MCF 10A (cell line): Measurements from ENCODE around the gene COPS3. TPM values are rescaled to one million over a fixed set of nuclear protein-coding genes. Genes with fewer than 3 reads are reported as not detected.

ENCODE experiments used
- BruUV-seq: library from RNA; stranded (reverse); fragments of 400-500 nt; replicated peaks from 2 replicates; lab custom pipeline; 2021; lab: Mats Ljungman, UMichigan
- CTCF ChIA-PET: fragments of 300-600 bp; sonication (Branson Sonifier 250); formaldehyde crosslinking; extraction: SDS; loops from one replicate; lab custom pipeline; 2021; ENCODE audit warnings: antibody characterized with exemption, inconsistent platforms; lab: Yijun Ruan, JAX
- POLR2A ChIA-PET: fragments of 300-600, 350-650 bp; sonication (Branson Sonifier 250); formaldehyde crosslinking; extraction: SDS; loops from one replicate; lab custom pipeline; 2020; ENCODE audit warnings: antibody characterized with exemption, inconsistent platforms; lab: Yijun Ruan, JAX
- DNase-seq: peaks from one replicate; pipeline ENCODE4 v3.0.0-alpha.2; 2018; ENCODE audit not compliant: unreplicated experiment
- H3K27ac Mint-ChIP-seq: one replicate; pipeline ENCODE4 v1.8.0; 2022; ENCODE audit warnings: mild to moderate bottlenecking, low read depth, mixed read lengths; ENCODE audit not compliant: unreplicated experiment
- H3K27me3 Mint-ChIP-seq: one replicate; pipeline ENCODE4 v1.8.0; 2022; ENCODE audit warnings: mixed read lengths; ENCODE audit not compliant: insufficient read depth, unreplicated experiment
- H3K36me3 Mint-ChIP-seq: one replicate; pipeline ENCODE4 v1.8.0; 2022; ENCODE audit warnings: mild to moderate bottlenecking, moderate library complexity, mixed read lengths; ENCODE audit not compliant: insufficient read depth, unreplicated experiment
- H3K4me1 Mint-ChIP-seq: one replicate; pipeline ENCODE4 v1.8.0; 2022; ENCODE audit warnings: mixed read lengths; ENCODE audit not compliant: insufficient read depth, unreplicated experiment
- H3K4me3 Mint-ChIP-seq: one replicate; pipeline ENCODE4 v1.8.0; 2022; ENCODE audit warnings: mild to moderate bottlenecking, moderate library complexity, mixed read lengths; ENCODE audit not compliant: unreplicated experiment
- H3K9me3 Mint-ChIP-seq: one replicate; pipeline ENCODE4 v1.8.0; 2022; ENCODE audit warnings: mixed read lengths; ENCODE audit not compliant: unreplicated experiment
- CTCF ChIP-seq: fragments of 200-600 bp; IDR thresholded peaks from one replicate; pipeline ENCODE4 v1.8.0; 2022; ENCODE audit warnings: antibody characterized with exemption, mild to moderate bottlenecking; ENCODE audit not compliant: unreplicated experiment
- intact Hi-C: fragments of 100-400 bp; cut with micrococcal nuclease; formaldehyde crosslinking; loops from 2 replicates; pipeline ENCODE4 v1.14.1; 2022
- total RNA-seq: library from RNA; stranded (reverse); gene quantifications from 2 replicates; pipeline ENCODE4 v1.2.3, GENCODE V29; 2022

The COPS3 gene
- total RNA-seq, 1 experiment from 2014 or later = 91.8 TPM

GRCh38 chr17:17325816-17326215, 44.8 kb upstream of the COPS3 start:
- H3K4me1 Mint-ChIP-seq = no peaks in the 10 kb centered on the region
- no peaks in the 10 kb centered on the region for H3K27me3 Mint-ChIP-seq
- intact Hi-C loops = no loop called here
- no peaks in the 10 kb centered on the region for H3K36me3 Mint-ChIP-seq
- DNase-seq = no peak
- POLR2A ChIA-PET = no interaction called here
- H3K4me3 Mint-ChIP-seq = no peak overlapping the region
- CTCF ChIA-PET = interaction anchor here (0.7 kb wide), 1 partner anchor 173 kb away, joined by 3 read pairs; no protein-coding TSS in a partner anchor
- no peak for TF ChIP-seq CTCF
- no TSS peak for BruUV-seq
- no peak overlapping the region for H3K27ac Mint-ChIP-seq
- no peaks in the 10 kb centered on the region for H3K9me3 Mint-ChIP-seq

- Mint-ChIP-seq H3K4me1 (no peaks in the 10 kb centered on the region), H3K27ac (no peak overlapping the region), H3K9me3 (no peaks in the 10 kb centered on the region), H3K27me3 (no peaks in the 10 kb centered on the region), H3K4me3 (no peak overlapping the region), H3K36me3 (no peaks in the 10 kb centered on the region)
- ChIA-PET POLR2A (interaction anchor here (0.6 kb wide), 1 partner anchor 621 kb away, joined by 3 read pairs; no protein-coding TSS in a partner anchor), CTCF (no interaction called here)
- no peak for DNase-seq
- intact Hi-C loops = no loop called here
- BruUV-seq = no TSS peak
- TF ChIP-seq CTCF = no peak
These were observed 44.2 kb upstream of the COPS3 start for GRCh38 chr17:17325228-17325627.

- ChIA-PET POLR2A (interaction anchor here (1.1 kb wide), 1 partner anchor 10 kb away, joined by 3 read pairs; no protein-coding TSS in a partner anchor), CTCF (interaction anchor here (0.6 kb wide), 1 partner anchor 34 kb away, joined by 3 read pairs; no protein-coding TSS in a partner anchor)
- Mint-ChIP-seq H3K4me3 (no peak overlapping the region), H3K36me3 (no peaks in the 10 kb centered on the region), H3K4me1 (no peaks in the 10 kb centered on the region), H3K9me3 (no peaks in the 10 kb centered on the region), H3K27ac (no peak overlapping the region), H3K27me3 (no peaks in the 10 kb centered on the region)
- no TSS peak for BruUV-seq
- TF ChIP-seq CTCF = no peak
- intact Hi-C loops = no loop called here
- no peak for DNase-seq
These were observed 43.6 kb upstream of the COPS3 start for GRCh38 chr17:17324616-17325015.

- POLR2A ChIA-PET = interaction anchor here (0.6 kb wide), 1 partner anchor 141 kb away, joined by 3 read pairs; no protein-coding TSS in a partner anchor
- BruUV-seq = no TSS peak
These were observed 41.8 kb upstream of the COPS3 start for GRCh38 chr17:17322516-17323510.

More at GRCh38 chr17:17322516-17323510, 41.8 kb upstream of the COPS3 start:
- no peak overlapping the region for H3K4me3 Mint-ChIP-seq
- no peaks in the 10 kb centered on the region for H3K4me1 Mint-ChIP-seq
- DNase-seq = no peak
- H3K27me3 Mint-ChIP-seq = no peaks in the 10 kb centered on the region
- CTCF ChIA-PET = no interaction called here
- TF ChIP-seq CTCF = no peak
- no peaks in the 10 kb centered on the region for H3K9me3 Mint-ChIP-seq
- H3K27ac Mint-ChIP-seq = no peak overlapping the region
- intact Hi-C loops = no loop called here
- no peaks in the 10 kb centered on the region for H3K36me3 Mint-ChIP-seq
